GM12801 (cell line): ENCODE data around the gene SYAP1.

Experiments
- TF ChIP-seq, protein P1 (sequence below): IDR thresholded peaks from one replicate; pipeline ENCODE4 v1.5.1; 2011; ENCODE audit warnings: control low read depth; ENCODE audit not compliant: insufficient read length; ENCODE audit errors: extremely low read depth

SYAP1 gene

DNA sequence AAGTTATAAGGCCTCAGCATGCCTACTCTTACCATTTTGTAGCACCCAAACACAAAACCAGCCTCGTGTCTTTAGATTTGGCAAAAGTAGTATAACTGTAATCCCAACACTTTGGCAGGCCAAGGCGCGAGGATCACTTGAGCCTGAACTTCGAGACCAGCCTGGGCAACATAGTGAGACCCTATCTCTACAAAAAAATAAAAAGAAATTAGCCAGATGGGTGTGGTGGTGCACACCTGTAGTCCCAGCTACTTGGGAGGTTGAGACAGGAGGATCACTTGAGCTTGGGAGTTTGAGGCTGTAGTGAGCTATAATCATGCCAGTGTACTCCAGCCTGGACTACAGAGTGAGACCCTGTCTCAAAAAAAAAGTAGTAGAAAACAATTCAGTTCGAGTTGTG lies 17.6 kb downstream of the SYAP1 start:
- TF ChIP-seq, protein P1, sequence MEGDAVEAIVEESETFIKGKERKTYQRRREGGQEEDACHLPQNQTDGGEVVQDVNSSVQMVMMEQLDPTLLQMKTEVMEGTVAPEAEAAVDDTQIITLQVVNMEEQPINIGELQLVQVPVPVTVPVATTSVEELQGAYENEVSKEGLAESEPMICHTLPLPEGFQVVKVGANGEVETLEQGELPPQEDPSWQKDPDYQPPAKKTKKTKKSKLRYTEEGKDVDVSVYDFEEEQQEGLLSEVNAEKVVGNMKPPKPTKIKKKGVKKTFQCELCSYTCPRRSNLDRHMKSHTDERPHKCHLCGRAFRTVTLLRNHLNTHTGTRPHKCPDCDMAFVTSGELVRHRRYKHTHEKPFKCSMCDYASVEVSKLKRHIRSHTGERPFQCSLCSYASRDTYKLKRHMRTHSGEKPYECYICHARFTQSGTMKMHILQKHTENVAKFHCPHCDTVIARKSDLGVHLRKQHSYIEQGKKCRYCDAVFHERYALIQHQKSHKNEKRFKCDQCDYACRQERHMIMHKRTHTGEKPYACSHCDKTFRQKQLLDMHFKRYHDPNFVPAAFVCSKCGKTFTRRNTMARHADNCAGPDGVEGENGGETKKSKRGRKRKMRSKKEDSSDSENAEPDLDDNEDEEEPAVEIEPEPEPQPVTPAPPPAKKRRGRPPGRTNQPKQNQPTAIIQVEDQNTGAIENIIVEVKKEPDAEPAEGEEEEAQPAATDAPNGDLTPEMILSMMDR = no peak

- TF ChIP-seq, protein P1 = no peak
Observed at GRCh38 chrX:16739574-16739973, 20.2 kb downstream of the SYAP1 start.

DNA sequence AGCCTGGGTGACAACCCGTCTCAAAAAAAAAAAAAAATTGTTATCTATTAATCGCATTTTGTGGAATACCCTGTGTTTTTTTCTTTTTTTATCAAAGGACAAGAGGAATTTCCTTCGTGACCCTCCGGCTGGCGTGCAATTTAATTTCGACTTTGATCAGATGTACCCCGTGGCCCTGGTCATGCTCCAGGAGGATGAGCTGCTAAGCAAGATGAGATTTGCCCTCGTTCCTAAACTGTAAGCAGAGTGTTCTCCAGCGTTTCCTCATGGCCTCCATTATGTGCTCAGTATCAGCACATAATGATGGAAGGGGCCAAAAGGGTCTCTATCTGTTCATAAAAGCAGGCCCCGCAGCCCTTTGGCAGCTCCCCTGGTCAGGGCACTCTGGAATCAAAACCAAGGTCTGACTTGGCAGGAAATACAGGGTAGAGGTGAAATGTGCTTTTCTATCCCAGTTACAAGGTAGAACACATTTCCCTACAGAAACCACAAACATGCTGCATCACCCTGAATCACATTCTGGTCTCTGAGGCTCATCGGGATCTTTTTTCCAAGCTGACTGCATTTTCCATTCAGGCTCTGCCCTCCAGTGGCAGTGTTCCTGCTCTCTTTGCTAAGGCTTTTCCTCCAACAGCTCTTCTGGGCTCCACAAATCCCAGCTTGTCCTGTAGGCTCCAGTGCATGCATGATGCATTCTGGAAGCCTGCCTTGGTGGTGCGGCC lies 24.4 kb downstream of the SYAP1 start:
- TF ChIP-seq, protein P1 = no peak

DNA sequence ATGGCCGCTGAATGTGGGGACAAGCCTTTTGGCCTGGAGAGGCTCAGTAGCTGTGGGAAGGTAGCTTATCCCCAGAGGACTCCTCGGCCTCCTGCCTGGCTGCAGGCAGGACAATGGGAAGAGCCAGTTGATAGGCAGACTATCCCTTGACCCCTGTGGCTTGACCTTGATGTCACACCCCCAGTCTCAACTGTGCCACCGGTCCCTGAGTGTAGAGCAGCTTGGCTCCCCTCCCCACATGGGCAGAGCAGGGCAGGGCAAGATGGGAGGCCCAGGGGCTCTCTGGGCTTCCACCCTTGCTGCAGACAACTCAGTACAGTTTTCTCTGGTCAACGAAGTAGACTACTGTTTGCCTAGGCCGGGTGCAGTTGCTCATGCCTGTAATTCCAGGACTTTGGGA lies 25.7 kb downstream of the SYAP1 start:
- TF ChIP-seq, protein P1 = no peak

GRCh38 chrX:16745659-16746058 lies 26.2 kb downstream of the SYAP1 start:
- TF ChIP-seq, protein P1 = no peak

GRCh38 chrX:16748425-16748824 lies 29.0 kb downstream of the SYAP1 start:
- TF ChIP-seq, protein P1 = no peak

DNA sequence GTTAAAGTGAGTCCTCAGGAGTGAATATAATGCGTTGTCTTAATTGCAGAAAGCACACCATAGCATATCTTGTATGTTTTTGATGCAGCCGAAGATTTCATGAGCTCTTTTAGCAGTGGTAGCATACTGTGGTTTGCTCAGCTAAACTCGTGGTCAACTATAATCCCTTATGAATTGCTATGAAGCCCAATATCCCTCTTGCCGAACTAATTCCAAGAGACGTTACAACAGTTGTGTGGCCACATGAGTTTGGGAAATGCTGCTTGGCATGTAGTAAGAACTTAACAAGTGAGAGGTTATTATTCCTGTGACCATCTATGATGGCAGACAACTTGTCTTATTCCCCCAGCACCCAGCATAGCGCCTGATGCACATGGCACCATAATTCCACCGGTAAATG lies 30.7 kb downstream of the SYAP1 start:
- TF ChIP-seq, protein P1 = no peak
